Activated T-cell treated with anti-CD3 and anti-CD28 coated beads for 4 hours (primary cell): ENCODE results near the gene SLC29A2.
"Not testable (repeated sequence)": the region's sequence is repeated elsewhere in the genome, so short reads cannot be mapped to it uniquely, and the experiment has no call there.

ENCODE experiments used
- DNase-seq: peaks from one replicate; pipeline ENCODE4 v3.0.0-alpha.2; 2020

The SLC29A2 gene

GRCh38 chr11:66380264-66380663, 8.7 kb upstream of the SLC29A2 start:
- not testable (repeated sequence) for DNase-seq

- not testable (repeated sequence) for DNase-seq
Observed at GRCh38 chr11:66373690-66374287, 2.2 kb upstream of the SLC29A2 start.

- DNase-seq = no peak
Observed at GRCh38 chr11:66373265-66373664, 1.7 kb upstream of the SLC29A2 start.

GRCh38 chr11:66369073-66369894, 2.3 kb downstream of the SLC29A2 start:
- DNase-seq = no peak

- no peak for DNase-seq
Observed at GRCh38 chr11:66368484-66368883, 3.1 kb downstream of the SLC29A2 start.

GRCh38 chr11:66367561-66368312, 3.8 kb downstream of the SLC29A2 start:
- no peak for DNase-seq

GRCh38 chr11:66366844-66367477, 4.6 kb downstream of the SLC29A2 start:
- DNase-seq = no peak

- DNase-seq = no peak
Observed at GRCh38 chr11:66365711-66366619, 5.6 kb downstream of the SLC29A2 start.

- DNase-seq = no peak
Observed at GRCh38 chr11:66365166-66365565, 6.4 kb downstream of the SLC29A2 start.

- peak; percentile 59 for DNase-seq
Observed at GRCh38 chr11:66363805-66364535, 7.6 kb downstream of the SLC29A2 start.

GRCh38 chr11:66363187-66363601, 8.4 kb downstream of the SLC29A2 start:
- DNase-seq = no peak

- DNase-seq = no peak
Observed at GRCh38 chr11:66362481-66363147, 8.9 kb downstream of the SLC29A2 start.

- no peak for DNase-seq
Observed at GRCh38 chr11:66361502-66361941, 10.0 kb downstream of the SLC29A2 start.

GRCh38 chr11:66360406-66361073, 11.0 kb downstream of the SLC29A2 start:
- no peak for DNase-seq

GRCh38 chr11:66359662-66360087, 11.9 kb downstream of the SLC29A2 start:
- DNase-seq = no peak

- DNase-seq = not testable (repeated sequence)
Observed at GRCh38 chr11:66350560-66351235, 20.9 kb downstream of the SLC29A2 start.

GRCh38 chr11:66349084-66349386, 22.5 kb downstream of the SLC29A2 start:
- DNase-seq = no peak

GRCh38 chr11:66347425-66348276, 23.9 kb downstream of the SLC29A2 start, which contains the start of gene B4GAT1:
B4GAT1 (minus strand) TSS chr11:66347629; CDS start chr11:66347545, 84 bp downstream.
- DNase-seq = peak; percentile 75
